K562 (cell line): ENCODE measurements around the gene USP49. TPM values are rescaled to one million over a fixed set of nuclear protein-coding genes. Genes with fewer than 3 reads are reported as not detected.

Experiments used
- BACH1 ChIP-seq: fragments of 200-800 bp; sonication (Bioruptor generic); IDR thresholded peaks from 2 replicates; pipeline ENCODE4 v1.6.1; 2016; ENCODE audit warnings: missing genetic modification characterization, missing compliant biosample characterization
- CBFB ChIP-seq: sonication (generic); formaldehyde crosslinking; IDR thresholded peaks from 2 replicates; pipeline ENCODE4 v1.4.0; 2020; ENCODE audit warnings: mild to moderate bottlenecking, missing genetic modification reagents
- CCNT2 ChIP-seq: IDR thresholded peaks from 2 replicates; pipeline ENCODE4 v1.6.1; 2011; ENCODE audit warnings: borderline replicate concordance, low read depth, mild to moderate bottlenecking, moderate library complexity, mixed read lengths, low read length; ENCODE audit not compliant: insufficient read length; ENCODE audit errors: extremely low read depth
- CTBP1 ChIP-seq: fragments of 450-650 bp; IDR thresholded peaks from 2 replicates; pipeline ENCODE4 v1.6.1; 2016; ENCODE audit warnings: borderline replicate concordance
- CXXC5 ChIP-seq: fragments of 250-450 bp; sonication (Bioruptor Pico); IDR thresholded peaks from 2 replicates; pipeline ENCODE4 v1.8.0; 2022; ENCODE audit warnings: inconsistent platforms, mild to moderate bottlenecking, moderate library complexity
- ERF ChIP-seq: fragments of 450-650 bp; formaldehyde crosslinking; IDR thresholded peaks from 2 replicates; pipeline ENCODE4 v1.4.0; 2020; ENCODE audit warnings: mild to moderate bottlenecking, mixed read lengths
- GABPB1 ChIP-seq: sonication (generic); formaldehyde crosslinking; IDR thresholded peaks from 2 replicates; pipeline ENCODE4 v1.8.0; 2022; ENCODE audit warnings: mild to moderate bottlenecking, missing genetic modification reagents
- JUND ChIP-seq, 2 experiments: IDR thresholded peaks; 2 replicates in 1 of 2; 3 replicates in 1 of 2; pipeline ENCODE4 v1.6.1; 2011; ENCODE audit warnings: borderline replicate concordance in 2 of 2, low read depth in 2 of 2, low read length in 2 of 2, improper control_type of control experiment in 1 of 2, missing biosample characterization in 1 of 2, missing genetic modification characterization in 1 of 2, missing genetic modification reagents in 1 of 2
- KLF6 ChIP-seq: fragments of 250-450 bp; sonication (Bioruptor Pico); IDR thresholded peaks from 2 replicates; pipeline ENCODE4 v1.4.0; 2020; ENCODE audit warnings: mild to moderate bottlenecking, moderate library complexity, borderline replicate concordance
- LARP7 ChIP-seq: fragments of 450-650 bp; IDR thresholded peaks from 2 replicates; pipeline ENCODE4 v1.6.1; 2016
- MAZ ChIP-seq, 2 experiments: fragments of 450-650 bp in 1 of 2; sonication (generic) in 1 of 2; formaldehyde crosslinking; IDR thresholded peaks in 1 of 2; conservative IDR thresholded peaks in 1 of 2; 2 replicates each; pipeline versions ENCODE4 v1.4.0 to v1.5.0; 2020; ENCODE audit warnings: mild to moderate bottlenecking in 1 of 2, missing genetic modification reagents in 1 of 2
- NFRKB ChIP-seq: fragments of 450-650 bp; IDR thresholded peaks from 2 replicates; pipeline ENCODE4 v1.6.1; 2016; ENCODE audit warnings: low read depth
- PHF8 ChIP-seq: fragments of 200-600 bp; sonication (generic); IDR thresholded peaks from 2 replicates; pipeline ENCODE4 v1.6.1; 2012; ENCODE audit warnings: mixed run types, mild to moderate bottlenecking, inconsistent platforms, low read length, moderate library complexity, borderline replicate concordance
- PML ChIP-seq: IDR thresholded peaks from 2 replicates; pipeline ENCODE4 v1.6.1; 2012; ENCODE audit warnings: low read length, inconsistent platforms
- POLR2G ChIP-seq: fragments of 200-400 bp; formaldehyde crosslinking; IDR thresholded peaks from 2 replicates; pipeline ENCODE4 v1.6.1; 2017; ENCODE audit warnings: low read depth, mild to moderate bottlenecking, antibody characterized with exemption, low read length, moderate library complexity
- PTRF ChIP-seq: fragments of 450-650 bp; IDR thresholded peaks from 2 replicates; pipeline ENCODE4 v1.6.1; 2016; ENCODE audit warnings: mild to moderate bottlenecking, missing genetic modification characterization, missing compliant biosample characterization
- RBM15 ChIP-seq: fragments of 200-400 bp; formaldehyde crosslinking; IDR thresholded peaks from 2 replicates; pipeline ENCODE4 v1.6.1; 2018; ENCODE audit warnings: mild to moderate bottlenecking, low read length, moderate library complexity; ENCODE audit not compliant: insufficient read depth
- SNRNP70 ChIP-seq: fragments of 200-400 bp; formaldehyde crosslinking; optimal IDR thresholded peaks from 2 replicates; pipeline ENCODE3; 2017; ENCODE audit warnings: low read depth, low read length
- SPI1 ChIP-seq: IDR thresholded peaks from 2 replicates; pipeline ENCODE4 v1.6.1; 2011; ENCODE audit warnings: low read depth, low read length, control low read depth, borderline replicate concordance
- TFAP4 ChIP-seq: sonication (generic); formaldehyde crosslinking; IDR thresholded peaks from 2 replicates; pipeline ENCODE4 v1.8.0; 2022; ENCODE audit warnings: missing genetic modification reagents, mild to moderate bottlenecking, moderate library complexity, borderline replicate concordance
- ZBTB34 ChIP-seq: fragments of 250-450 bp; sonication (Bioruptor Pico); IDR thresholded peaks from 2 replicates; pipeline ENCODE4 v1.8.0; 2021; ENCODE audit warnings: mild to moderate bottlenecking, moderate library complexity
- ZC3H4 ChIP-seq: sonication (generic); formaldehyde crosslinking; IDR thresholded peaks from 2 replicates; pipeline ENCODE4 v1.9.0; 2021; ENCODE audit warnings: missing genetic modification reagents, borderline replicate concordance
- ZNF445 ChIP-seq: fragments of 250-450 bp; sonication (Bioruptor Pico); IDR thresholded peaks from 2 replicates; pipeline ENCODE4 v1.4.0; 2020; ENCODE audit warnings: low read depth, mild to moderate bottlenecking, moderate library complexity
- ZNF511 ChIP-seq: sonication (generic); formaldehyde crosslinking; IDR thresholded peaks from 2 replicates; pipeline ENCODE4 v1.8.0; 2022; ENCODE audit warnings: mild to moderate bottlenecking, missing genetic modification reagents
- ZNF561 ChIP-seq: fragments of 450-650 bp; formaldehyde crosslinking; conservative IDR thresholded peaks from 2 replicates; pipeline ENCODE4 v1.4.0; 2020; ENCODE audit warnings: mild to moderate bottlenecking, moderate library complexity
- ZNF77 ChIP-seq: fragments of 250-450 bp; sonication (Bioruptor Pico); IDR thresholded peaks from 2 replicates; pipeline ENCODE4 v1.5.0; 2020
- polyA plus RNA-seq, 8 experiments: library from polyadenylated mRNA; depleted of rRNA in 4 of 8; stranded (reverse) in 5 of 8; unstranded in 3 of 8; fragments of >200 nt; fragmentation: Nextera tagmentation in 2 of 8; fragmentation: Illumina TruSeq in 1 of 8; extraction: Ambion mirVana in 2 of 8; extraction: Trizol in 1 of 8; gene quantifications; 2 replicates each; pipeline versions ENCODE4 v1.2.1 to v1.2.3, GENCODE V29; 2011 to 2014; ENCODE audit warnings: inconsistent platforms in 1 of 8, missing spikeins in 1 of 8
- total RNA-seq, 7 experiments: library from RNA; depleted of rRNA in 6 of 7; stranded (reverse); fragments of >200 nt in 6 of 7; fragmentation: Illumina TruSeq in 2 of 7; extraction: Trizol in 2 of 7; gene quantifications; 2 replicates each; pipeline versions ENCODE4 v1.2.1 to v1.2.3, GENCODE V29; 2011 to 2021; ENCODE audit warnings: low replicate concordance in 1 of 7

USP49 gene
- total and polyA plus RNA-seq, 9 of the 15 experiments (the other 6 are each of a cell fraction or from before 2014, with no cell fraction given): 1.0 to 9.9 (median 6.5) TPM

GRCh38 chr6:41941280-41942066 is 46.3 kb upstream of the USP49 start, which contains the start of gene CCND3 (continued):
- TF ChIP-seq TFAP4: peak; percentile 35
- TF ChIP-seq PTRF (tag): no peak
- TF ChIP-seq CTBP1: peak; percentile 95
- TF ChIP-seq POLR2G: peak; percentile 75
- no peak for TF ChIP-seq ZBTB34
- TF ChIP-seq PML: peak; percentile 61; the same call in 1 of the 2 replicates
- TF ChIP-seq KLF6 (CRISPR knock-in tag): peak; percentile 65; the same call in 1 of the 2 replicates
- TF ChIP-seq CCNT2: peak; percentile 88
- no peak for TF ChIP-seq ZNF77 (CRISPR knock-in tag)
- TF ChIP-seq ZC3H4: 0 out of 2 replicates have a peak, but pooled peaks have one; percentile 23
- peak; percentile 66; the same call in 1 of the 2 replicates for TF ChIP-seq PHF8
- TF ChIP-seq ERF: no peak
- TF ChIP-seq SPI1: no peak
- no peak for TF ChIP-seq JUND (IDR thresholded peaks at IDR 0.05; ENCODE audit: borderline replicate concordance, low read depth, low read length)
- no peak for TF ChIP-seq JUND (tag; IDR thresholded peaks at IDR 0.05; ENCODE audit: borderline replicate concordance, low read depth, low read length)
- no peak for TF ChIP-seq ZNF445 (CRISPR knock-in tag)
- TF ChIP-seq ZNF511: no peak
- TF ChIP-seq LARP7: no peak
- peak; percentile 95 for TF ChIP-seq CXXC5
- no peak for TF ChIP-seq CBFB (CRISPR knock-in tag)
- TF ChIP-seq BACH1: no peak
- no peak for TF ChIP-seq RBM15
- peak; percentile 5; the same call in 1 of the 2 replicates for TF ChIP-seq NFRKB
- TF ChIP-seq GABPB1: no peak; the same call in none of the 2 replicates
- peak; percentile 90 to 91 for TF ChIP-seq MAZ (CRISPR knock-in tag; conservative IDR thresholded peaks at IDR 0.05 in 1 of 2, IDR thresholded peaks at IDR 0.05 in 1 of 2)
- no peak for TF ChIP-seq SNRNP70
- no peak for TF ChIP-seq ZNF561
